ENCODE results near the gene PIP5KL1. TPM values are rescaled to one million over a fixed set of nuclear protein-coding genes. Genes with fewer than 3 reads are reported as not detected.

Gene PIP5KL1
- total RNA-seq, 1 donor from 2014 or later: 4.9 TPM

DNA sequence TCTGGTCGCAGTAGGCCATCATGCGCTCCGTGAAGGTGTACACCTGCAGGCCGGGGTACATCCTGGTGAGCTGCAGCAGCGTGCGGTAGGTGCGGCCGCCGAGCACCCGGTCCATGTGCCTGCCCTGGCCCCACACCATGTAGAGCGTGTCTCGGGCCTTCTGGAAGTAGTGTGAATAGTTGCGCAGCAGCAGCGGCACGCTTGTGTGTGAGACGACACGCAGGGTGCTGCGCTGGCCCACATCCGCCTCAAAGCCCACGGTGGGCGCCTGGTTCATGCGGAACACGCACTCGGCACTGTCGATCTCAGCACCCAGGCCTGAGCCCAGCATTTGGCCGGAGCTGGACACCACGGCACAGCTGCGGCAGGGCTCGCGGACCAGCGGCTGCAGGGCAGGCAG is 18.3 kb downstream of the PIP5KL1 start:
- Histone ChIP-seq H3K9ac (ENCODE audit: low read length) (no peak overlapping the region), H3K36me3 (ENCODE audit: insufficient read depth, low read length) (peaks cover 3% of the 10 kb centered on the region), H3K27me3 (ENCODE audit: insufficient read depth, low read length) (no peaks in the 10 kb centered on the region), H3K4me1 (ENCODE audit: insufficient read depth, low read length) (peaks cover 10% of the 10 kb centered on the region), H4K20me1 (ENCODE audit: insufficient read depth, low read length) (no peaks in the 10 kb centered on the region), H2AFZ (ENCODE audit: low read depth, low read length) (no peak overlapping the region), H3K79me2 (ENCODE audit: insufficient read depth, low read length) (peaks cover 8% of the 10 kb centered on the region), H3K4me2 (ENCODE audit: low read length) (no peak overlapping the region), H3K4me3 (ENCODE audit: insufficient read depth, low read depth, low read length) (no peak overlapping the region), H3K27ac (ENCODE audit: low read depth, low read length) (no peak overlapping the region), H3K9me3 (ENCODE audit: insufficient read depth, low read depth, low read length) (no peaks in the 10 kb centered on the region)
- no peaks in the 10 kb centered on the region for H3K4me1 Mint-ChIP-seq (ENCODE audit: low read depth, unreplicated experiment)
- peaks cover 4% of the 10 kb centered on the region for H3K27me3 Mint-ChIP-seq (ENCODE audit: low read depth, unreplicated experiment)
- no peak for FAIRE-seq
- no peak overlapping the region for H3K4me3 Mint-ChIP-seq (ENCODE audit: unreplicated experiment)
- no peak for TF ChIP-seq EZH2 (IDR thresholded peaks at IDR 0.05; ENCODE audit: insufficient read depth, low read length)
- TF ChIP-seq, protein P1, sequence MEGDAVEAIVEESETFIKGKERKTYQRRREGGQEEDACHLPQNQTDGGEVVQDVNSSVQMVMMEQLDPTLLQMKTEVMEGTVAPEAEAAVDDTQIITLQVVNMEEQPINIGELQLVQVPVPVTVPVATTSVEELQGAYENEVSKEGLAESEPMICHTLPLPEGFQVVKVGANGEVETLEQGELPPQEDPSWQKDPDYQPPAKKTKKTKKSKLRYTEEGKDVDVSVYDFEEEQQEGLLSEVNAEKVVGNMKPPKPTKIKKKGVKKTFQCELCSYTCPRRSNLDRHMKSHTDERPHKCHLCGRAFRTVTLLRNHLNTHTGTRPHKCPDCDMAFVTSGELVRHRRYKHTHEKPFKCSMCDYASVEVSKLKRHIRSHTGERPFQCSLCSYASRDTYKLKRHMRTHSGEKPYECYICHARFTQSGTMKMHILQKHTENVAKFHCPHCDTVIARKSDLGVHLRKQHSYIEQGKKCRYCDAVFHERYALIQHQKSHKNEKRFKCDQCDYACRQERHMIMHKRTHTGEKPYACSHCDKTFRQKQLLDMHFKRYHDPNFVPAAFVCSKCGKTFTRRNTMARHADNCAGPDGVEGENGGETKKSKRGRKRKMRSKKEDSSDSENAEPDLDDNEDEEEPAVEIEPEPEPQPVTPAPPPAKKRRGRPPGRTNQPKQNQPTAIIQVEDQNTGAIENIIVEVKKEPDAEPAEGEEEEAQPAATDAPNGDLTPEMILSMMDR (IDR thresholded peaks at IDR 0.05; ENCODE audit: insufficient read depth, low read depth, low read length): no peak
- DNase-seq (ENCODE audit: low read depth): no peak
- H3K27ac Mint-ChIP-seq (ENCODE audit: unreplicated experiment): no peak overlapping the region
- peaks cover 14% of the 10 kb centered on the region for H3K36me3 Mint-ChIP-seq (ENCODE audit: low read depth, unreplicated experiment)
- no peaks in the 10 kb centered on the region for H3K9me3 Mint-ChIP-seq (ENCODE audit: unreplicated experiment)

DNA sequence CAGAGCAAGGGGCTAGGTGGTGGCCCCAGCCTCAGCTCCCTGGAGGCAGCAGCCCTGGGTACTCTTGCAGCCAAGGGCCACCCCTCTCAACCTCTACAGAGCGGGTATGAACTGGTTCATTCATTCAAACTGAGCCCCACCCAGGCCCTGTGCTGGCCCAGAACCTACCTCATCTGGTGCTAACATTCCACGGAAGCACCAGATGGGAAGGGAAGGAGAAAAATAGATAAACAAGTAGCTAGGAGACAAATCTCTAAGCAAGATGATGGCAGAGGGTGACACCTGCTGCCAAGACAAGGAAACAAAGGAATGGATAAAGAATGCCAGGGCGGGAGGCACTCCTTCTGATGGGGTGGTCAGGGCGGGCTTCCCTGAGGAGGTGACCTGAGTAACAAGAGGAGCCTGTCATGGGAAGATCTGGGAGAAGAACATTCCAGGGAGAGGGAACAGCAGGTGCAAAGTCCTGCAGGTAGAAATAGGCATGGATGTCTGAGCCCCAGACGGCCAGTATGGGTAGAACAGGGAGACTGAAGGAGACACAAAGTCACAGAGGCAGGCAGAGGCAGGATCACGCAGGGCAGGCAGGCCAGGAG is 19.9 kb downstream of the PIP5KL1 start:
- no peak overlapping the region for H3K27ac ChIP-seq (ENCODE audit: low read depth, low read length)
- H3K27me3 ChIP-seq (ENCODE audit: insufficient read depth, low read length): no peaks in the 10 kb centered on the region
- peaks cover 3% of the 10 kb centered on the region for H3K36me3 ChIP-seq (ENCODE audit: insufficient read depth, low read length)
- FAIRE-seq (no peak), DNase-seq (ENCODE audit: low read depth) (no peak)
- TF ChIP-seq, protein P1 (IDR thresholded peaks at IDR 0.05; ENCODE audit: insufficient read depth, low read depth, low read length): no peak
- TF ChIP-seq EZH2 (IDR thresholded peaks at IDR 0.05; ENCODE audit: insufficient read depth, low read length): no peak
- no peak overlapping the region for H3K4me3 ChIP-seq (ENCODE audit: insufficient read depth, low read depth, low read length)
- Mint-ChIP-seq H3K27me3 (ENCODE audit: low read depth, unreplicated experiment) (peaks cover 4% of the 10 kb centered on the region), H3K9me3 (ENCODE audit: unreplicated experiment) (no peaks in the 10 kb centered on the region), H3K27ac (ENCODE audit: unreplicated experiment) (peak overlapping the region; percentile 63), H3K4me1 (ENCODE audit: low read depth, unreplicated experiment) (no peaks in the 10 kb centered on the region), H3K4me3 (ENCODE audit: unreplicated experiment) (no peak overlapping the region), H3K36me3 (ENCODE audit: low read depth, unreplicated experiment) (peaks cover 12% of the 10 kb centered on the region)
- H3K79me2 ChIP-seq (ENCODE audit: insufficient read depth, low read length): peaks cover 3% of the 10 kb centered on the region
- no peaks in the 10 kb centered on the region for H3K4me1 ChIP-seq (ENCODE audit: insufficient read depth, low read length)
- H2AFZ ChIP-seq (ENCODE audit: low read depth, low read length): no peak overlapping the region
- H3K4me2 ChIP-seq (ENCODE audit: low read length): no peak overlapping the region
- H3K9me3 ChIP-seq (ENCODE audit: insufficient read depth, low read depth, low read length): no peaks in the 10 kb centered on the region
- no peaks in the 10 kb centered on the region for H4K20me1 ChIP-seq (ENCODE audit: insufficient read depth, low read length)
- H3K9ac ChIP-seq (ENCODE audit: low read length): no peak overlapping the region

DNA sequence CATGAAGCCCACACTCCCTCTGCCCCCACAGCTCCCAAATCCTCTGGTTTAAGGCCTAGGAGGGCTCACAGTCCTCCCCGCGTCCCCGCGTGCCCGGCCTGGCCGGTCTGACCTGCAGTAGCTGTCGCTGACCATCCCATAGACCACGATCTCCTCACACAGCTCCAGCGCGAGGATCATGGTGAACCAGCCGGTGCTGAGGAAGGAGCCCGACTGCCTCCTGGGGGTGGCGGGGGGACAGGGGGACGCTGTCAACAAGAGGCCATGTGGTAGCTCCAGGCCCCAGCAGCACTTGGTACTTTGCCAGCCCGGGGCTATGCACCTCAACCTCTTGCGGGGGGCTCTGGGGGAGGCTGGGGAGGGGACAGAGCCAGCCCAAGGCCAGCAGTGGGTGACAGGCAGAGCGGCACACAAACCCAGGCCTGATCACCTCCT is 20.7 kb downstream of the PIP5KL1 start:
- H3K4me1 Mint-ChIP-seq (ENCODE audit: low read depth, unreplicated experiment): peaks cover 2% of the 10 kb centered on the region
- H2AFZ ChIP-seq (ENCODE audit: low read depth, low read length): no peak overlapping the region
- no peak for FAIRE-seq
- H3K27me3 ChIP-seq (ENCODE audit: insufficient read depth, low read length): no peaks in the 10 kb centered on the region
- no peaks in the 10 kb centered on the region for H3K9me3 Mint-ChIP-seq (ENCODE audit: unreplicated experiment)
- no peak overlapping the region for H3K27ac ChIP-seq (ENCODE audit: low read depth, low read length)
- no peak overlapping the region for H3K27ac Mint-ChIP-seq (ENCODE audit: unreplicated experiment)
- TF ChIP-seq, protein P1 (IDR thresholded peaks at IDR 0.05; ENCODE audit: insufficient read depth, low read depth, low read length): no peak
- TF ChIP-seq EZH2 (IDR thresholded peaks at IDR 0.05; ENCODE audit: insufficient read depth, low read length): no peak
- no peaks in the 10 kb centered on the region for H3K79me2 ChIP-seq (ENCODE audit: insufficient read depth, low read length)
- no peak for DNase-seq (ENCODE audit: low read depth)
- no peak overlapping the region for H3K4me3 ChIP-seq (ENCODE audit: insufficient read depth, low read depth, low read length)
- no peak overlapping the region for H3K4me2 ChIP-seq (ENCODE audit: low read length)
- peaks cover 12% of the 10 kb centered on the region for H3K36me3 Mint-ChIP-seq (ENCODE audit: low read depth, unreplicated experiment)
- H3K27me3 Mint-ChIP-seq (ENCODE audit: low read depth, unreplicated experiment): peaks cover 5% of the 10 kb centered on the region
- no peaks in the 10 kb centered on the region for H3K4me1 ChIP-seq (ENCODE audit: insufficient read depth, low read length)
- H3K9ac ChIP-seq (ENCODE audit: low read length): no peak overlapping the region
- H3K36me3 ChIP-seq (ENCODE audit: insufficient read depth, low read length): peaks cover 3% of the 10 kb centered on the region
- no peak overlapping the region for H3K4me3 Mint-ChIP-seq (ENCODE audit: unreplicated experiment)
- no peaks in the 10 kb centered on the region for H3K9me3 ChIP-seq (ENCODE audit: insufficient read depth, low read depth, low read length)
- no peaks in the 10 kb centered on the region for H4K20me1 ChIP-seq (ENCODE audit: insufficient read depth, low read length)

All from astrocyte (in vitro differentiated cells and primary cell).